EH (cell line): Measurements from ENCODE around the gene SUOX.
"Not testable (repeated sequence)": the region's sequence is repeated elsewhere in the genome, so short reads cannot be mapped to it uniquely, and the experiment has no call there.

Experiments
- DNase-seq: peaks from one replicate; pipeline ENCODE4 v3.0.0-alpha.2; 2015; ENCODE audit warnings: low read depth

Gene SUOX

GRCh38 chr12:56020423-56021184 lies 23.5 kb downstream of the SUOX start, which contains the start of gene IKZF4:
Gene IKZF4, plus strand, starts transcription at chr12:56021043. Its CDS starts 451 bp downstream, at chr12:56021494.
- DNase-seq = peak; percentile 25

DNA sequence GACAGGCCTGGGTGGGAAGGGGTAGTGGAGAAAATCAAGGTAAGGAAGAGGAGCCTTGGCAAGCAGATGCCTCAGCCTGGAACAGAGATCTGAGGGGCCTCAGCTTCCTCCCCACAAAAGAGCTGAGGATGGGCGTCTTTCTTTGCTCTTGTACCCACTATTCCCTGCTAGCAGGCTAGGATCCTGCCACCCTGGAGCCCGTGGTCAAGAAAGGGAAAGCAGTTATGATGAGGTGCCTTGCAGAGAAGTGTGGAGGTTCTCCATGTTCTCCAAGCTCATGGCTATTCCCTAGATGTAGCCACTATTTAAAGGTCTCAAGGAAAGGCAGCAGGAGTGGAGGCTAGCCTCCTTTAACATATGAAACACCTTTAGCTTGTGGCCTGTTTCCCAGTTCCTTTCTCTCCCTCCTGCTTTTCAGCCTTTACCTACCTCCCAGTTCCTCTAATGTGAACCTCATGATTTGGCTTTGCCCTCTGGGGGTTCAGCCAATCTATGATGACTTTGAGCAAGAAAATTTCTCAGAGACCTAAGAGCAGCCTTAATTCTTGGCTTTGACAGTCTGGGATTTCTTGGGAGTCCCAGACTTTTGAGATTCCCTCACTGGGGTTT lies 24.9 kb downstream of the SUOX start:
- no peak for DNase-seq

DNA sequence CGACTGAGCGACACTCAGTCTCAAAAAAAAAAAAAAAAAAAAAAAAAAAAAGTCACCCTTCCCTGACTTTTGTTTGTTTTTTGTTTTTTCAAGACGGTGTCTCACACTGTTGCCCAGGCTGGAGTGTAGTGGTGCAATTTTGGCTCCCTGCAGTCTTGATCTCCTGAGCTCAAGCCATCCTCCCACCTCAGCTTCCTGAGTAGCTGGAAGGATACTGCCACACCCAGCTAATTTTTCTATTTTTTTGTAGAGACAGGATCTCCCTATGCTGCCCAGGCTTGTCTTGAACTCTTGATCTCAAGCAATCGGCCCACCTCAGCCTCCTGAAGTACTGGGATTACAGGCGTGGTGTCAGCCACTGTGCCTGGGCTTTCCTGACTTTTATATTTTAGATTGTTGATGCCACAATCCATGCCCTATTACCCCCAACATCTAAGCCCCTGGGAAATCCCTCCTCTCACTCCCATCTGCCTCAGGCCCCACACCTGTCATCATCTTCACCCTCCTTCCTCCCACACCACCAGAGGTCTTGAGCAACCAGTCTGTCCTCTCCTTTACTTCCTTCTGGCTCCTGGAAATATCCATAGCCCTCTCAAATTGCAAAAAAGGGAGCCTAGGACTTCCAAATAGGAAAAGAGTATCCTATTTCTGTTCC lies 31.6 kb downstream of the SUOX start:
- DNase-seq = peak; percentile 7

GRCh38 chr12:56029166-56029519 lies 32.1 kb downstream of the SUOX start:
- DNase-seq = peak; percentile 72

GRCh38 chr12:56029666-56030293 lies 32.7 kb downstream of the SUOX start:
- peak; percentile 76 for DNase-seq

- no peak for DNase-seq
Measured at GRCh38 chr12:56031987-56032386, 34.9 kb downstream of the SUOX start.

- no peak for DNase-seq
Measured at GRCh38 chr12:56034586-56035332, 37.7 kb downstream of the SUOX start.

- DNase-seq = no peak
Measured at GRCh38 chr12:56037161-56037560, 40.1 kb downstream of the SUOX start.

DNA sequence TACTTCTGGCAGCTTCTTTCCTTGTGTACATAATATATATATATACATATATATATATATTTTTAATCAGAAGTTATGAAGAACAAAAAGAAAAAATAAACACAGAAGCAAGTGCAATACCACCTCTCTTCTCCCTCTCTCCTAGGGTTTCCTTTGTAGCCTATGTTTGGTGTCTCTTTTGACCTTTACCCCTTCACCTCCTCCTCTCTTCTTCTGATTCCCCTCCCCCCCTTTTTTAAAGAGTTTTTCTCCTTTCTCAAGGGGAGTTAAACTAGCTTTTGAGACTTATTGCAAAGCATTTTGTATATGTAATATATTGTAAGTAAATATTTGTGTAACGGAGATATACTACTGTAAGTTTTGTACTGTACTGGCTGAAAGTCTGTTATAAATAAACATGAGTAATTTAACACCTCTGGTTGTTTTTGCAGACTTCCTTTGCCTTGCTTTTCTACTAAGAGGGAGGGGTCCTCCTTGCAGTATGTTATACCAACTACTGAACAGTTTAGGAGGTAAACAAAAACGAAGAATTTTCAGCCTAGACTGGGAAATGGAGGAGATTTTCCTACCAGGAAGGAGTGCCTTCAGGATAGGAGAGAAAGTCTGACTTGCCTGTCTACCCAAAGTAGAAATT lies 41.1 kb downstream of the SUOX start:
- no peak for DNase-seq

DNA sequence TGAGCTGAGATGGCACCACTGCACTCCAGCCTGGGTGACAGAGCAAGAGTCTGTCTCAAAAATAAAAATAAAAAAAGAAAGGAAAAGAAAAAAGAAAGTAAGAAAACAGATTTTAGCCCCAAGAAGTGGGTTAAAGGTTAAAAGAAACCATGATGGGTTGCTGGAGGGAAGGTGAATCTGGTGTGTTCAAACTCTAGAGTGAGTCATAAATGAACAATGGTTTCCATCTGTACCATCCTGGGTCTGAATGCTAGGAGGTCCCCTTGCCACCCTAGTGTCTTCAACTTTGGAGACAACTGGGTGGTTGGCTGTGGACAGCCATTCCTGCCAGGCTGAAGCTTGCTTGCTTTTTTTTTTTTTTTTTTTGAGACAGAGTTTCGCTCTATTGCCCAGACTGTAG lies 43.1 kb downstream of the SUOX start:
- no peak for DNase-seq

- DNase-seq = no peak
Measured at GRCh38 chr12:56040963-56041551, 44.0 kb downstream of the SUOX start.

- DNase-seq = peak; percentile 99
Measured at GRCh38 chr12:56041552-56042429, 44.7 kb downstream of the SUOX start, which contains the start of gene RPS26. Gene RPS26, plus strand, starts transcription at chr12:56041918. Its CDS starts 249 bp downstream, at chr12:56042167.

- DNase-seq = not testable (repeated sequence)
Measured at GRCh38 chr12:56042430-56042813, 45.3 kb downstream of the SUOX start.

GRCh38 chr12:56042843-56043242 lies 45.8 kb downstream of the SUOX start:
- DNase-seq = no peak

DNA sequence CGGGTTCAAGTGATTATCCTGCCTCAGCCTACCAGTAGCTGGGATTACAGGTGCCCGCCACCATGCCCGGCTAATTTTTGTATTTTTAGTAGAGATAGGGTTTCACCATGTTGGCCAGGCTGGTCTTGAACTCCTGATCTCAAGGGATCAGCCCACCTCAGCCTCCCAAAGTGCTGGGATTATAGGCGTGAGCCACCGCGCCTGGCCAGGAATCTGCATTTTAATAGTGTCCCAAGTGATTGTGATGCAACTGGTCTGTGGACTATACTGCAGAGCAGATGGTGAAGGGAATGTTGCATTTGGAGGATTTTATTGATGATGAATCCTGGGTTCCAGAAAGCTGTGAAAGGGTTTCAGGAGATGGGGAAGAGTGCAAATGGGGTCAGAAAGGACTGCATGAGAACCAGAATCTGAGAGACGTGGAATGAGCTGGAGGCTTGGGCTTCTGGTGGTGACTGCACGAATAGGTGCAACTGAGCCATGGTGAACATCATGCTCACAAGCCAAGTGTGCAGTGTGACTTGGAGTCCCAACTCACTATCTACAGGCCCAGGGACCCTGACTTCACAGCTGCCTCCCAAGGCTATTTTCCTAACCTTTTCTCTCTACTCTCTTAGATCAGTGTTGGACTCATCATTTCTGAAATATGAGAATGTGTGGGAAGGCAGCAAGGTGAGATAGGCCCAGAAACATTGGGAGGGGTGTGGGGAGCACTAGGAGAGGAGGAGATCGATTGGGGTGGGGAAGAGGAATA lies 49.1 kb downstream of the SUOX start:
- DNase-seq = no peak

GRCh38 chr12:56053407-56053893 lies 56.4 kb downstream of the SUOX start:
- DNase-seq = peak; percentile 39
